Left renal cortex interstitium (tissue), 4 donors: ENCODE measurements around the gene ENPP7. TPM values are rescaled to one million over a fixed set of nuclear protein-coding genes. Genes with fewer than 3 reads are reported as not detected.

Experiments used
- DNase-seq, 4 donors: peaks; one replicate each; pipeline ENCODE4 v3.0.0-alpha.2; 2013; ENCODE audit warnings: low read depth in 4 of 4, low spot score in 2 of 4, missing footprints in 1 of 4
- polyA plus RNA-seq, 4 donors: library from polyadenylated mRNA; unstranded; fragments of 120-200 nt; gene quantifications; one replicate each; pipeline ENCODE4 v1.2.1, GENCODE V29; 2013; ENCODE audit not compliant: insufficient read length in 4 of 4

The ENPP7 gene
- polyA plus RNA-seq, 4 donors = 2.6 to 6.5 (median 4.5) TPM

- no peak for DNase-seq
Observed at GRCh38 chr17:79788989-79789942, 58.5 kb downstream of the ENPP7 start.

- DNase-seq = no peak
Observed at GRCh38 chr17:79789943-79790804, 59.4 kb downstream of the ENPP7 start.

- no peak for DNase-seq
Observed at GRCh38 chr17:79790805-79791734, 60.3 kb downstream of the ENPP7 start.

- DNase-seq = no peak
Observed at GRCh38 chr17:79791735-79792161, 61.0 kb downstream of the ENPP7 start.

Other genes with a start within 250 kb of the ENPP7 start
- gene RBFOX3, start 119.9 kb upstream of the ENPP7 start, polyA plus RNA-seq = 1 to 10 TPM; 1.0 to 3.6 (median 1.6) TPM
- gene CBX2, start 47.2 kb downstream of the ENPP7 start, polyA plus RNA-seq = 10 to 100 TPM; 19.9 to 37.2 (median 29.4) TPM
- 10 to 100 TPM; 11.5 to 17.5 (median 13.4) TPM for gene CBX8, start 66.1 kb downstream of the ENPP7 start, polyA plus RNA-seq
- 10 to 100 TPM; 11.9 to 17.4 (median 14.6) TPM for gene CBX4, start 108.5 kb downstream of the ENPP7 start, polyA plus RNA-seq